ENCODE results near the gene RAMP3.

DNA sequence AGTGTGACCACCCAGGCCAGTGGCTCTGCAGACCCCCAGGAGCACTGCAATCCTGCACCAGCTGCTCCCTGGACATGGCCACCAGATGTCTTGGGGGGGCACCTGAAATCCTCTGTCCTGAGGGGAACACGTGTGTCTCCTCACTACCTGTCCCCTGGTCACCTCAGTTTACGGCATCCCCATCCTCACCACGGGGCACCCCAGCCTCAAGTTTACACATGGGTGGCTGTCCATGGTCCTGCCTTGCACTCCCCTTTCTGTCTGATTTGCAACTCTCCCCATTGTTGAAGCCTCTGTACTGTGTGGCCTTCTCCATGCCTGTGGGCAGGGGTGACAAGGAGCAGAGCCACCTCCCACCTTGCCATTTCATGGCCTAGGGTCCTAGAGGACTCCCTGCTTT lies 67.2 kb downstream of the RAMP3 start:
- TF ChIP-seq FOXP2 (optimal IDR thresholded peaks at IDR 0.05; ENCODE audit: borderline replicate concordance, extremely low read depth, extremely low read length, insufficient read depth) = no peak
- TF ChIP-seq SIN3A (IDR thresholded peaks at IDR 0.05; ENCODE audit: borderline replicate concordance, insufficient read depth, low read length) = no peak
- TF ChIP-seq POLR2AphosphoS5 (IDR thresholded peaks at IDR 0.05; ENCODE audit: low read depth, low read length) = no peak
- peak; percentile 86 to 94 for TF ChIP-seq REST (IDR thresholded peaks at IDR 0.05; ENCODE audit: insufficient read depth in 1 of 2, low read depth in 2 of 2, low read length in 2 of 2)
- no peak for TF ChIP-seq TAF1 (IDR thresholded peaks at IDR 0.05; ENCODE audit: borderline replicate concordance, insufficient read depth, low read length)

All from PFSK-1 (cell line).